OCI-LY7 (cell line): Measurements from ENCODE around the gene PRR12.

Source experiments
- CTCF ChIP-seq: fragments of 200-600 bp; sonication (generic); conservative IDR thresholded peaks from 2 replicates; pipeline ENCODE4 v1.5.1; 2014; ENCODE audit warnings: mild to moderate bottlenecking, antibody characterized with exemption, low read length, moderate library complexity, mixed read lengths
- EZH2phosphoT487 ChIP-seq: fragments of 200-600 bp; sonication (generic); IDR thresholded peaks from 2 replicates; pipeline ENCODE4 v1.6.1; 2018; ENCODE audit warnings: low read depth, borderline replicate concordance, mild to moderate bottlenecking, mixed run types, antibody characterized with exemption, low read length, moderate library complexity, mixed read lengths

- TF ChIP-seq CTCF (no peak), EZH2phosphoT487 (no peak)
Observed at GRCh38 chr19:49594993-49595818, 4.2 kb downstream of the PRR12 start.
